K562 (cell line): ENCODE results near the gene CRYZL1.

Experiments used
- CBFB ChIP-seq: sonication (generic); formaldehyde crosslinking; IDR thresholded peaks from 2 replicates; pipeline ENCODE4 v1.4.0; 2020; ENCODE audit warnings: mild to moderate bottlenecking, missing genetic modification reagents
- GATAD2B ChIP-seq: fragments of 450-650 bp; IDR thresholded peaks from 2 replicates; pipeline ENCODE4 v1.6.1; 2017; ENCODE audit warnings: mild to moderate bottlenecking, borderline replicate concordance
- ZNF232 ChIP-seq: sonication (generic); formaldehyde crosslinking; IDR thresholded peaks from 2 replicates; pipeline ENCODE4 v1.8.0; 2022; ENCODE audit warnings: mild to moderate bottlenecking, missing genetic modification reagents
- ZZZ3 ChIP-seq: fragments of 450-650 bp; IDR thresholded peaks from 2 replicates; pipeline ENCODE4 v1.6.1; 2016; ENCODE audit warnings: antibody characterized with exemption, mild to moderate bottlenecking, moderate library complexity

GRCh38 chr21:33542640-33543504 lies 98.7 kb downstream of the CRYZL1 start, which contains the start of gene SON:
- TF ChIP-seq CBFB (CRISPR knock-in tag) (no peak), ZZZ3 (no peak; the same call in 1 of the 2 replicates), GATAD2B (no peak; the same call in 1 of the 2 replicates), ZNF232 (CRISPR knock-in tag) (no peak; the same call in 1 of the 2 replicates)
